Transverse colon (tissue), 4 donors: ENCODE results near the gene ARSK. TPM values are rescaled to one million over a fixed set of nuclear protein-coding genes. Genes with fewer than 3 reads are reported as not detected.

ENCODE experiments used
- DNase-seq: peaks from one replicate; pipeline ENCODE4 v3.0.0-alpha.2; 2019
- H3K27ac ChIP-seq, 4 donors: fragments of 200-600 bp; sonication (generic); 2 replicates each; pipeline ENCODE4 v1.5.1; 2016 to 2018; ENCODE audit warnings: inconsistent platforms in 4 of 4
- H3K27me3 ChIP-seq: fragments of 200-600 bp; sonication (generic); 2 replicates; pipeline ENCODE4 v1.5.1; 2017; ENCODE audit warnings: inconsistent platforms
- H3K36me3 ChIP-seq, 4 donors: fragments of 200-600 bp; sonication (generic); 2 replicates each; pipeline ENCODE4 v1.5.1; 2017 to 2019; ENCODE audit warnings: inconsistent platforms in 4 of 4
- H3K4me1 ChIP-seq, 4 donors: fragments of 200-600 bp; sonication (generic); 2 replicates each; pipeline ENCODE4 v1.5.1; 2017 to 2020; ENCODE audit warnings: inconsistent platforms in 4 of 4
- H3K4me3 ChIP-seq, 4 donors: fragments of 200-600 bp; sonication (generic); 1 replicate in 1 of 4; 2 replicates in 3 of 4; pipeline versions ENCODE4 v1.5.1 to v1.6.1; 2017 to 2019; ENCODE audit warnings: inconsistent platforms in 4 of 4
- H3K9me3 ChIP-seq, 2 donors: fragments of 200-600 bp; sonication (generic); 2 replicates each; pipeline ENCODE4 v1.5.1; 2017 to 2019; ENCODE audit warnings: inconsistent platforms in 2 of 2
- CTCF ChIP-seq, 5 experiments: fragments of 200-600 bp in 3 of 5; fragments of 450-650 bp in 2 of 5; sonication (generic) in 3 of 5; IDR thresholded peaks; 1 replicate in 2 of 5; 2 replicates in 3 of 5; pipeline ENCODE4 v1.5.1; 2016 to 2017; ENCODE audit warnings: antibody characterized with exemption in 5 of 5, inconsistent platforms in 3 of 5, mild to moderate bottlenecking in 2 of 5, moderate library complexity in 1 of 5
- EP300 ChIP-seq: sonication (generic); formaldehyde crosslinking; IDR thresholded peaks from one replicate; pipeline ENCODE4 v1.6.1; 2017; ENCODE audit warnings: antibody characterized with exemption, low read depth
- POLR2A ChIP-seq: fragments of 450-650 bp; IDR thresholded peaks from one replicate; pipeline ENCODE4 v1.6.1; 2016; ENCODE audit warnings: antibody characterized with exemption, mild to moderate bottlenecking, moderate library complexity
- POLR2AphosphoS5 ChIP-seq, 3 donors: sonication (generic); formaldehyde crosslinking; IDR thresholded peaks; one replicate each; pipeline ENCODE4 v1.6.1; 2016; ENCODE audit warnings: antibody characterized with exemption in 3 of 3
- WGBS, 2 donors: methylation state at CpG; one replicate each; pipeline ENCODE4 v1.1.5; 2018; ENCODE audit warnings: low coverage in 1 of 2; 5-methylcytosine and 5-hydroxymethylcytosine counted together
- in situ Hi-C, 4 donors: fragments of 200-750 bp; cut with MboI; loops; one replicate each; pipeline versions ENCODE4 v1.15.0 to v1.15.1; 2017; ENCODE audit warnings: low sequenced_read_pairs in 3 of 4, low pct_ligation_motif_present in 1 of 4, low pct_unique_long_range_greater_than_20kb in 1 of 4
- intact Hi-C: fragments of 100-400 bp; cut with DNase I; formaldehyde crosslinking; loops from one replicate; pipeline ENCODE4 v1.15.1; 2023; ENCODE audit warnings: low total_unique reads
- total RNA-seq, 4 donors: library from RNA; depleted of rRNA; stranded (reverse); fragments of >200 nt; gene quantifications; one replicate each; pipeline ENCODE4 v1.1.0, GENCODE V29; 2016

Gene ARSK
- total RNA-seq, 4 donors from 2014 or later: 0.40 to 5.6 (median 1.8) TPM

- no peaks in the 10 kb centered on the region for H3K9me3 ChIP-seq
- intact Hi-C loops (no loop called here), in situ Hi-C loops (no loop called here)
- no peak for DNase-seq
- TF ChIP-seq POLR2AphosphoS5 (IDR thresholded peaks at IDR 0.05) (no peak), POLR2A (no peak), EP300 (no peak), CTCF (IDR thresholded peaks at IDR 0.05) (no peak)
- WGBS, 2 donors: 94 to 100% methylated on average over 2 of the region's 2 CpGs
- H3K27me3 ChIP-seq: no peaks in the 10 kb centered on the region
- H3K4me3 ChIP-seq: no peak overlapping the region
- no peak overlapping the region for H3K27ac ChIP-seq
- H3K4me1 ChIP-seq: no peaks in the 10 kb centered on the region
- peaks cover 0 to 57% (median 15%) of the 10 kb centered on the region in 4 donors for H3K36me3 ChIP-seq
These were observed 22.5 kb upstream of the ARSK start for GRCh38 chr5:95532415-95532814.

- intact Hi-C loops (no loop called here), in situ Hi-C loops (no loop called here)
- Histone ChIP-seq H3K4me3 (no peak overlapping the region), H3K36me3 (peaks cover 0 to 50% (median 15%) of the 10 kb centered on the region in 4 donors), H3K27ac (no peak overlapping the region), H3K9me3 (no peaks in the 10 kb centered on the region), H3K4me1 (no peaks in the 10 kb centered on the region), H3K27me3 (no peaks in the 10 kb centered on the region)
- no peak for DNase-seq
- WGBS, 2 donors: 48 to 73% methylated on average over 2 of the region's 2 CpGs
- TF ChIP-seq POLR2AphosphoS5 (IDR thresholded peaks at IDR 0.05): no peak
- no peak for TF ChIP-seq EP300
- TF ChIP-seq POLR2A: no peak
- no peak for TF ChIP-seq CTCF (IDR thresholded peaks at IDR 0.05)
These were observed 21.8 kb upstream of the ARSK start for GRCh38 chr5:95533106-95533505.

GRCh38 chr5:95533761-95534160, 21.1 kb upstream of the ARSK start:
- no peak for TF ChIP-seq EP300
- no peak for TF ChIP-seq CTCF (IDR thresholded peaks at IDR 0.05)
- TF ChIP-seq POLR2A: no peak
- no peak for TF ChIP-seq POLR2AphosphoS5 (IDR thresholded peaks at IDR 0.05)
- in situ Hi-C loops: no loop called here
- Histone ChIP-seq H3K27ac (no peak overlapping the region), H3K27me3 (no peaks in the 10 kb centered on the region), H3K4me3 (no peak overlapping the region), H3K4me1 (no peaks in the 10 kb centered on the region), H3K36me3 (peaks cover 0 to 43% (median 14%) of the 10 kb centered on the region in 4 donors), H3K9me3 (no peaks in the 10 kb centered on the region)
- intact Hi-C loops: no loop called here
- DNase-seq: no peak

GRCh38 chr5:95537501-95537900, 17.4 kb upstream of the ARSK start:
- intact Hi-C loops (no loop called here), in situ Hi-C loops (no loop called here)
- Histone ChIP-seq H3K4me3 (no peak overlapping the region), H3K27me3 (no peaks in the 10 kb centered on the region), H3K4me1 (no peaks in the 10 kb centered on the region), H3K27ac (no peak overlapping the region), H3K36me3 (peaks cover 0 to 45% (median 14%) of the 10 kb centered on the region in 4 donors), H3K9me3 (no peaks in the 10 kb centered on the region)
- TF ChIP-seq POLR2AphosphoS5 (IDR thresholded peaks at IDR 0.05): no peak
- TF ChIP-seq POLR2A: no peak
- TF ChIP-seq EP300: no peak
- no peak for TF ChIP-seq CTCF (IDR thresholded peaks at IDR 0.05)
- DNase-seq: no peak
- WGBS, 2 donors: 84 to 86% methylated on average over 2 of the region's 2 CpGs
